ENCODE measurements around the gene CREB3. TPM values are rescaled to one million over a fixed set of nuclear protein-coding genes. Genes with fewer than 3 reads are reported as not detected.

CREB3 gene
- total RNA-seq, 1 experiment from 2014 or later: 27.3 TPM

GRCh38 chr9:35690294-35690613, 42.2 kb upstream of the CREB3 start:
- H3K23ac ChIP-seq (ENCODE audit: insufficient read length, low read depth, low read length): no peak overlapping the region
- peaks cover 3% of the 10 kb centered on the region; the same call in 1 of the 2 replicates for H3K4me1 ChIP-seq (ENCODE audit: insufficient read depth, low read length)
- no peak overlapping the region for H3K18ac ChIP-seq (ENCODE audit: insufficient read length, low read depth, low read length)
- H2BK15ac ChIP-seq (ENCODE audit: low read depth, low read length): no peak overlapping the region
- Mint-ChIP-seq H3K9me3 (peaks cover 0 to 2% of the 10 kb centered on the region in 2 experiments; a peak in 2 of 5 replicates), H3K27me3 (ENCODE audit: low read depth) (no peaks in the 10 kb centered on the region; the same call in 1 of the 2 replicates), H3K4me3 (peak overlapping the region; percentile 84 to 93), H3K27ac (peak overlapping the region in 1 of 3 experiments; percentile 73; a peak in 2 of 7 replicates), H3K4me1 (peaks cover 27 to 30% of the 10 kb centered on the region in 2 experiments), H3K36me3 (ENCODE audit: insufficient read depth in 1 of 3, low read depth in 3 of 3) (peaks cover 16 to 34% (median 29%) of the 10 kb centered on the region in 3 experiments)
- no peaks in the 10 kb centered on the region for H3K9me3 ChIP-seq (ENCODE audit: control insufficient read depth, low read depth, low read length)
- H2BK20ac ChIP-seq (ENCODE audit: low read depth, low read length, poor library complexity, severe bottlenecking): no peak overlapping the region
- no peak overlapping the region for H3K56ac ChIP-seq (ENCODE audit: insufficient read length, low read depth, low read length)
- no peaks in the 10 kb centered on the region; the same call in 1 of the 2 replicates for H3K79me2 ChIP-seq (ENCODE audit: insufficient read depth, low read length)
- no peak overlapping the region for H4K8ac ChIP-seq (replicated peaks; ENCODE audit: insufficient read length, low read depth, low read length)
- no peak overlapping the region for H3K4ac ChIP-seq (ENCODE audit: low read depth, low read length)
- H3T11ph ChIP-seq (ENCODE audit: low read length): no peak overlapping the region
- H2BK5ac ChIP-seq (ENCODE audit: insufficient read length, low read length): no peak overlapping the region
- H2AFZ ChIP-seq (ENCODE audit: low read length): no peak overlapping the region
- no peaks in the 10 kb centered on the region for H3K27me3 ChIP-seq (ENCODE audit: insufficient read depth, low read length)
- H3K4me2 ChIP-seq (ENCODE audit: insufficient read depth, insufficient read length, low read length): peak overlapping the region; percentile 65
- TF ChIP-seq, protein P1, sequence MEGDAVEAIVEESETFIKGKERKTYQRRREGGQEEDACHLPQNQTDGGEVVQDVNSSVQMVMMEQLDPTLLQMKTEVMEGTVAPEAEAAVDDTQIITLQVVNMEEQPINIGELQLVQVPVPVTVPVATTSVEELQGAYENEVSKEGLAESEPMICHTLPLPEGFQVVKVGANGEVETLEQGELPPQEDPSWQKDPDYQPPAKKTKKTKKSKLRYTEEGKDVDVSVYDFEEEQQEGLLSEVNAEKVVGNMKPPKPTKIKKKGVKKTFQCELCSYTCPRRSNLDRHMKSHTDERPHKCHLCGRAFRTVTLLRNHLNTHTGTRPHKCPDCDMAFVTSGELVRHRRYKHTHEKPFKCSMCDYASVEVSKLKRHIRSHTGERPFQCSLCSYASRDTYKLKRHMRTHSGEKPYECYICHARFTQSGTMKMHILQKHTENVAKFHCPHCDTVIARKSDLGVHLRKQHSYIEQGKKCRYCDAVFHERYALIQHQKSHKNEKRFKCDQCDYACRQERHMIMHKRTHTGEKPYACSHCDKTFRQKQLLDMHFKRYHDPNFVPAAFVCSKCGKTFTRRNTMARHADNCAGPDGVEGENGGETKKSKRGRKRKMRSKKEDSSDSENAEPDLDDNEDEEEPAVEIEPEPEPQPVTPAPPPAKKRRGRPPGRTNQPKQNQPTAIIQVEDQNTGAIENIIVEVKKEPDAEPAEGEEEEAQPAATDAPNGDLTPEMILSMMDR (conservative IDR thresholded peaks at IDR 0.05): no peak
- no peak overlapping the region for H4K5ac ChIP-seq (ENCODE audit: insufficient read length, low read depth, low read length)
- H3K23me2 ChIP-seq (ENCODE audit: insufficient read length, low read depth, low read length, poor library complexity, severe bottlenecking): peaks cover 6% of the 10 kb centered on the region
- no peak overlapping the region for H2BK12ac ChIP-seq (ENCODE audit: insufficient read length, low read depth, low read length)
- H2BK120ac ChIP-seq (ENCODE audit: low read depth, low read length, poor library complexity, severe bottlenecking): no peak overlapping the region
- WGBS (ENCODE audit: extremely low coverage, insufficient read length, low lambda C conversion rate): no CpG with 5 or more reads among the region's 21 CpGs
- H2AK5ac ChIP-seq (ENCODE audit: insufficient read length, low read length): no peak overlapping the region
- H3K14ac ChIP-seq (ENCODE audit: insufficient read depth, low read length): no peak overlapping the region
- peak; percentile 52 for DNase-seq
- no peak overlapping the region for H3K9ac ChIP-seq (ENCODE audit: extremely low read depth, insufficient read length, low read length)
- no peaks in the 10 kb centered on the region for H3K79me1 ChIP-seq (ENCODE audit: insufficient read depth, low read depth, low read length, poor library complexity, severe bottlenecking)
- no peak overlapping the region for H3K27ac ChIP-seq (ENCODE audit: insufficient read length, low read depth, low read length)
- no peaks in the 10 kb centered on the region for H4K20me1 ChIP-seq (ENCODE audit: control insufficient read depth, insufficient read depth, insufficient read length)
- H4K91ac ChIP-seq (ENCODE audit: insufficient read length, low read depth, low read length): no peak overlapping the region

Measured in H9 (cell line).